ENCODE data around the gene DAD1.
A peak's percentile ranks its signal among the peaks of the same experiment; 100 is the strongest.

DAD1 gene

DNA sequence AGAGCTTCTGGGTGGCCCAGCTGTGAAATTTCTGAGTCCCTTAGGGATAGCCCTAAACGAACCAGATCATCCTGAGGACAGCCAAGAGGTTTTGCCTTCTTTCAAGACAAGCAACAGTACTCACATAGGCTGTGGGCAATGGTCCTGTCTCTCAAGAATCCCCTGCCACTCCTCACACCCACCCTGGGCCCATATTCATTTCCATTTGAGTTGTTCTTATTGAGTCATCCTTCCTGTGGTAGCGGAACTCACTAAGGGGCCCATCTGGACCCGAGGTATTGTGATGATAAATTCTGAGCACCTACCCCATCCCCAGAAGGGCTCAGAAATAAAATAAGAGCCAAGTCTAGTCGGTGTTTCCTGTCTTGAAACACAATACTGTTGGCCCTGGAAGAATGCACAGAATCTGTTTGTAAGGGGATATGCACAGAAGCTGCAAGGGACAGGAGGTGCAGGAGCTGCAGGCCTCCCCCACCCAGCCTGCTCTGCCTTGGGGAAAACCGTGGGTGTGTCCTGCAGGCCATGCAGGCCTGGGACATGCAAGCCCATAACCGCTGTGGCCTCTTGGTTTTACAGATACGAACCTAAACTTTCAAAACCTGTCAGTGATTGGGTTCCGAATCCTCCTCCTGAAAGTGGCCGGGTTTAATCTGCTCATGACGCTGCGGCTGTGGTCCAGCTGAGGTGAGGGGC is 38.9 kb downstream of the DAD1 start:
- peak; percentile 83 for DNase-seq

DNA sequence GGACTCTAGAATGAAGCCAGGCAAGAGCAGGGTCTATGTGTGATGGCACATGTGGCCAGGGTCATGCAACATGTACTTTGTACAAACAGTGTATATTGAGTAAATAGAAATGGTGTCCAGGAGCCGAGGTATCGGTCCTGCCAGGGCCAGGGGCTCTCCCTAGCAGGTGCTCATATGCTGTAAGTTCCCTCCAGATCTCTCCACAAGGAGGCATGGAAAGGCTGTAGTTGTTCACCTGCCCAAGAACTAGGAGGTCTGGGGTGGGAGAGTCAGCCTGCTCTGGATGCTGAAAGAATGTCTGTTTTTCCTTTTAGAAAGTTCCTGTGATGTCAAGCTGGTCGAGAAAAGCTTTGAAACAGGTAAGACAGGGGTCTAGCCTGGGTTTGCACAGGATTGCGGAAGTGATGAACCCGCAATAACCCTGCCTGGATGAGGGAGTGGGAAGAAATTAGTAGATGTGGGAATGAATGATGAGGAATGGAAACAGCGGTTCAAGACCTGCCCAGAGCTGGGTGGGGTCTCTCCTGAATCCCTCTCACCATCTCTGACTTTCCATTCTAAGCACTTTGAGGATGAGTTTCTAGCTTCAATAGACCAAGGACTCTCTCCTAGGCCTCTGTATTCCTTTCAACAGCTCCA is 39.6 kb downstream of the DAD1 start:
- no peak for DNase-seq

DNA sequence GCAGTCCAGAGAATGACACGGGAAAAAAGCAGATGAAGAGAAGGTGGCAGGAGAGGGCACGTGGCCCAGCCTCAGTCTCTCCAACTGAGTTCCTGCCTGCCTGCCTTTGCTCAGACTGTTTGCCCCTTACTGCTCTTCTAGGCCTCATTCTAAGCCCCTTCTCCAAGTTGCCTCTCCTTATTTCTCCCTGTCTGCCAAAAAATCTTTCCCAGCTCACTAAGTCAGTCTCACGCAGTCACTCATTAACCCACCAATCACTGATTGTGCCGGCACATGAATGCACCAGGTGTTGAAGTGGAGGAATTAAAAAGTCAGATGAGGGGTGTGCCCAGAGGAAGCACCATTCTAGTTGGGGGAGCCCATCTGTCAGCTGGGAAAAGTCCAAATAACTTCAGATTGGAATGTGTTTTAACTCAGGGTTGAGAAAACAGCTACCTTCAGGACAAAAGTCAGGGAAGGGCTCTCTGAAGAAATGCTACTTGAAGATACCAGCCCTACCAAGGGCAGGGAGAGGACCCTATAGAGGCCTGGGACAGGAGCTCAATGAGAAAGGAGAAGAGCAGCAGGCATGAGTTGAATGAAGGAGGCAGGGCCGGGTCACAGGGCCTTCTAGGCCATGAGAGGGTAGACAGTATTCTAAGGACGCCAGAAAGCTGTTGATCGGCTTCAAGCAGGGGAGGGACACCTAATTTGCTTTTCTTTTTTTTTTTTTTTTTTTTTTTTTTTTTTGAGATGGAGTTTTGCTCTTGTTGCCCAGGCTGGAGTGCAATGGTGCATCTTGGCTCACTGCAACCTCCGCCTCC is 40.9 kb downstream of the DAD1 start:
- no peak for DNase-seq

DNA sequence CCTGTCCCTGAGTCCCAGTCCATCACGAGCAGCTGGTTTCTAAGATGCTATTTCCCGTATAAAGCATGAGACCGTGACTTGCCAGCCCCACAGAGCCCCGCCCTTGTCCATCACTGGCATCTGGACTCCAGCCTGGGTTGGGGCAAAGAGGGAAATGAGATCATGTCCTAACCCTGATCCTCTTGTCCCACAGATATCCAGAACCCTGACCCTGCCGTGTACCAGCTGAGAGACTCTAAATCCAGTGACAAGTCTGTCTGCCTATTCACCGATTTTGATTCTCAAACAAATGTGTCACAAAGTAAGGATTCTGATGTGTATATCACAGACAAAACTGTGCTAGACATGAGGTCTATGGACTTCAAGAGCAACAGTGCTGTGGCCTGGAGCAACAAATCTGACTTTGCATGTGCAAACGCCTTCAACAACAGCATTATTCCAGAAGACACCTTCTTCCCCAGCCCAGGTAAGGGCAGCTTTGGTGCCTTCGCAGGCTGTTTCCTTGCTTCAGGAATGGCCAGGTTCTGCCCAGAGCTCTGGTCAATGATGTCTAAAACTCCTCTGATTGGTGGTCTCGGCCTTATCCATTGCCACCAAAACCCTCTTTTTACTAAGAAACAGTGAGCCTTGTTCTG is 41.6 kb downstream of the DAD1 start:
- DNase-seq: no peak

DNA sequence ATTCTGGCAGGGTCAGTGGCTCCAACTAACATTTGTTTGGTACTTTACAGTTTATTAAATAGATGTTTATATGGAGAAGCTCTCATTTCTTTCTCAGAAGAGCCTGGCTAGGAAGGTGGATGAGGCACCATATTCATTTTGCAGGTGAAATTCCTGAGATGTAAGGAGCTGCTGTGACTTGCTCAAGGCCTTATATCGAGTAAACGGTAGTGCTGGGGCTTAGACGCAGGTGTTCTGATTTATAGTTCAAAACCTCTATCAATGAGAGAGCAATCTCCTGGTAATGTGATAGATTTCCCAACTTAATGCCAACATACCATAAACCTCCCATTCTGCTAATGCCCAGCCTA is 42.3 kb downstream of the DAD1 start:
- DNase-seq: no peak

DNA sequence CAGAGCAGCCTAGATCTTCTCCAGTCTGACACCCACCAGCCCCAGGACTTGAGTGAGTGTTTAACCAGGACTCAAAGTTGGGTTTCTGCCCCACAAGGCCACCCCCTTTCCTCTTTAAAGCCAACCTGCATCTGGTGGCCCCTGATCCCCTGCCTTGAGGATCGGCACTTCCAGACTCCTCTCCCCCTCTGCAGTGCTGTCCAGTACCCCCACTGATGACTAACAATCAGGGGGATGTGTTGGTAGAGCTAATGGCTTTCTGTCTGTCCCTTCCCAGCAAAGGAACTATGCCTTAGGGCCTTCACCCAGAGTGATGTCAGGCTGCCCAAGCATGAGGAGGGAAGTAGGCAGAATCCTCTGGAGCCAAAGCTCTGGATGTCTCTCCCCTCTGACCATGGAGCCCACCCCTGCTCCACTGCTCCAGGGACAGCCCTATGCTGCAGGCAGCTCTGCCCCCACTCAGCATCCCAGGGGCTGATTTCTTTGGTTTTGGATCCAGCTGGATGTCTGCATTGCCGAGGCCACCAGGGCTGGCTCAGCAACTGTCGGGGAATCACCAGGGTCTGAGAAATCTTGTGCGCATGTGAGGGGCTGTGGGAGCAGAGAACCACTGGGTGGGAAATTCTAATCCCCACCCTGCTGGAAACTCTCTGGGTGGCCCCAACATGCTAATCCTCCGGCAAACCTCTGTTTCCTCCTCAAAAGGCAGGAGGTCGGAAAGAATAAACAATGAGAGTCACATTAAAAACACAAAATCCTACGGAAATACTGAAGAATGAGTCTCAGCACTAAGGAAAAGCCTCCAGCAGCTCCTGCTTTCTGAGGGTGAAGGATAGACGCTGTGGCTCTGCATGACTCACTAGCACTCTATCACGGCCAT is 42.9 kb downstream of the DAD1 start:
- DNase-seq: peak; percentile 73

DNA sequence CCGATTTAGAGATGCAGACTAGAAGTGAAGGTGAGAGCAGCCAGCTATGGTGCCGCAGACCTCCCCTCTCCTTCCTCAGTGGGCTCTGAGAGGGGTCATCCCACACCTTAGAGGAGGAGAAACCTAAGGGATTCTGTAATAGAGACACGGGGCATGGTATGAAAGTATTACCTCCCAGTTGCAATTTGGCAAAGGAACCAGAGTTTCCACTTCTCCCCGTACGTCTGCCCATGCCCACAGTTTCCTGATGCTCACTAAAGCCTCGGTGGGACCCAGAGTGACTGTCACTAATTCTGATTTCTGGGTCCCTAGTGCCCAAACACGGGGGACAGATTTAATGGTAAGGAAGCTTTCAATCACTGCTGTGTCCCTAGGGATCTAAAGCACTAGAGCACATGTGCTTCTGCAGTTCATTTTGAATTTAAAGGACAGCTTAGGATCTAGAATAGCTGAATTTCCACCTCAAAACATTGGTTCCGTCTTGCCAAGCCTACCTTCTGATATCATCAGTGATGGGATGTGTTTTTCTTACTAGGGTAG is 44.1 kb downstream of the DAD1 start:
- peak; percentile 47 for DNase-seq

DNA sequence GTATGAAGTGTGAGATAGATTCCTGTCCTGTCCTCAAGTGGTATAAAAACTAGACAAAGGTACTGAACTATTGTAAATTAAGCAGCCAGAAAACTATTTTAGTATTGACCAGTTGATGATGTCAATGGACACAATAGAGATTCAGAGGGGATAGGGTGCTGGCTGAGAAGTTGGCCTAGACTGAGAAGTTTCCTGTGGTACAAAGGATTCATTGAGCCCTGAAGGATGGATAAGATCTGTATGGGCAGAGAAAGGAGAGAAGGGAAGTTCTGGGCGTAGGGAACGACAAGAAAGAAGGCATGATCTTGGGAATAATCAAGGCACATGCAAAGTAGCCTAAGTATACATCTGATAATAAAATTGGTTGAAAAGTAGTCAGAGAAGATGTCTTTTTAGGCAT is 44.6 kb downstream of the DAD1 start:
- no peak for DNase-seq

DNA sequence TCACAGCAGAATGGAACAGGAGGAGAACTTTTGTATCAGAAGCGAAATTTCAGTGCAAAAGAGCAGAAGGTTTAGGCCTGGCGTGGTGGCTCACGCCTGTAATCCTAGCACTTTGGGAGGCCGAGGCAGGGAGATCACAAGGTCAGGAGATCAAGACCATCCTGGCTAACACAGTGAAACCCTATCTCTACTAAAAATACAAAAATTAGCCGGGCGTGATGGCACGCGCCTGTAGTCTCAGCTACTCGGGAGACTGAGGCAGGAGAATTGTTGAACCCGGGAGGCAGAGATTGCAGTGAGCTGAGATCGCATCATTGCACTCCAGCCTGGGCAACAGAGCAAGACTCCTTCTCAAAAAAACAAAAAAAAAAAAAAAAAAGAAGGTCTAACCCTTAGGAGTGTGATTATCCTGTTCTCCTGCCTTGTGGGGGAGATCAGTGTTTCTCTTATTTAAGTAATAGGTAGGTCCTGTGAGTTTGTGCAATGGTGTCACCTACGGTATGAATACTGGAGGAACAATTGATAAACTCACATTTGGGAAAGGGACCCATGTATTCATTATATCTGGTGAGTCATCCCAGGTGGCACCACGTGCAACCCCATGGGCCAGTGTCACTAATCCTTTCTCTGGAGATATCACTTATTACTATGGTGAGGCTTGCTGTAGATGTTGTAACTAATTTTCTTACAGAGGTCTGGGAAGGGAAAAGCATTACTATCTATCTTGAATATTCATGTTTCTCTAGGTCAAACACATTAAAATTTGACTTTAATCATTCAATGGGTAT is 45.3 kb downstream of the DAD1 start:
- peak; percentile 54 for DNase-seq

DNA sequence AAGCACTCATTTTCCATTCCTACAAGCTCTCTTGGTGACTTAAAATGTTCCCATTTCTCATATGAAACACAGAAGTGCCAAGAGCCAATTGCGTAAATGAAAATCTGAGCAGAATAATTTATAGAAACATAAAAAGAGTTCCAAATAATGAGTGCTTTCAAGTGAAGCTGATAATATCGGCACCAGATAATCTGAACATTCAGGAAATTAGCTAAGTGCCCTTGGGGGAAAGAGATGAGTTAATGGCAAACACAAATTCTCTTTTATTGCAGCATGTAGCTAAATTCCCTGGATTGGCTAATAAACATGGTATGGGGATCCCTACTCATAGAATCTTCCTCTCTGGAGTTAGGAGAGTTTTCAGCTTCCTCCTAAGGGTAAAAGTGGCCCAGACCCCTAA is 46.7 kb downstream of the DAD1 start:
- DNase-seq: no peak

DNA sequence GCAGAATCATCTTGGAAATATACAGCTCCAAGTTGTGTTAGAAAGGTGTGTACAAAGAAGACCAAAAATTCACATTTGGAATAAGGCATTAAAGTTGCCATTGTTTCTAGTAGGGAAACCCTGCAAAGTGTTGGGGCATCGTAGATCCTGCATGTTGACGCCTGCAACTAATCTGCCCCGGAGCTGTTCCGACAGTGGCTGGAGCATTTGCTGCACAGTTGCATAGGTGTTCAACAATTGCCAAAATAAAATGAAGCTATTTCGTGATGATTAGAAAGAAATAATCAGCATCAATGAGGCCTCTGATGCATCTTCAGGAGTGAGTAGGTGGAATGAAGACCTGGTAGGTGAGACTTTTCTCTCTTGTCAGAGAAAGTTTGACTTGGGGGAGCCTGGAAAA is 47.3 kb downstream of the DAD1 start:
- DNase-seq: peak; percentile 28

DNA sequence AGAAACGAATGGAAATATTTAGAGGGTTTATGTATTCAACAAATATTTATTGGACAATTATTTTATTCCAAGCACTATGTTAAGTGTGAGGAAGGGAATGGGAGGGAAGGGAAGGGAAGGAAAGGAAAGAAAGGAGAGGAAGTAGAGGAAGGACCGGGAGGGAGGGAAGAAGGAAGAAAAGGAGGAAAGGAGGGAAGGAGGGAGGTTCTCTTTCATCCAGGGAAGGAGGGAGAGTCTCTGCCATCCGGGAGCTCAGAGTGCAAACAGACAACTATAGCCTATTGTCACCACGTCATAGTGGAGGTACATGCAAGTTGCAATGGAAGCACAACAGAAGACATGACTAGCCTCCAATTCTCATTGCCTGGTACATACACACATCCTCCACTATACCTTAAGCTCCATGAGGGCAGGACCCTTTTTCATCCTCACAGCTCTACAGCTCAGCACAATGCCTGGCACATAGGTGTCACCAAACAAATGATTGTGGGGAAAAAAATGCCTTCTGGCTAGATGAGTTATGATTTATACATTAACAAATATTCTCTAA is 48.1 kb downstream of the DAD1 start:
- DNase-seq: peak; percentile 20

DNA sequence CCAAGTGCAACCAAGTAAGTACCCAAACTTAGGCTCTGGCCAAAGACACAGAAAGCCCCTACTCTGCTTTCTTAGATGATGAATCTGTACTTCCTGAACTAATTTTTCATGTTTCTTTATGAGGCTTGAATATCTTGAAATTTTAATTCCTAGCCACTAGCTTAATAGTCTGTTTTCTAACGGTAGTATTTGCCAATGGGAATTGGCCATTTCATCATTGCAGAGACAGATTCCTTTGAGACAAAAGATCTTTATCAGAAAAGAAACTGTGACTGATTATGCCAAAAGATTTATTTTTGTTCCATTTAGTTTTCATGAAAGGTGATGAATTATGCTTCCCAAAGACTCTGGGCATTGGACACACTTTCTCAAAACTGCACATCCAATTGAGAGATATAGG is 48.7 kb downstream of the DAD1 start:
- DNase-seq: no peak

DNA sequence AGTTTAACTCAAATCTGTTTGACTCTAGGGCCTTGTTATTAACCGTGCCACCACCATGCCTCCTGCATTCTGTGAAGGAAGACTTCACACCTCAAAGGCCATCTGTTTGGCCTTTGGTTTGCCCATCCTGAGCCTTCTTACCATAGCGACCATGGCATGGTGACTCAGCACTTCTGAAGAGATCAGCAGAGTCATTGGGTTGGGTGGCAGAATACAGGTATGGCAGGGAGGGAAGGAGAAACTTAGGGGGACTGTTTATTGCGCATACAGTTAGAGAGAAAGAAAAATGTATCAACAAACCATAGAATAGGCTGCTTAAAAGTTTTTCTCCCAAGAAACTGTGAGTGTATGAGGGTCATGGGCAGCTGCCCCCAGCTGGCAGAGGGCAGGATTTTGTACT is 49.2 kb downstream of the DAD1 start:
- DNase-seq: peak; percentile 58

DNA sequence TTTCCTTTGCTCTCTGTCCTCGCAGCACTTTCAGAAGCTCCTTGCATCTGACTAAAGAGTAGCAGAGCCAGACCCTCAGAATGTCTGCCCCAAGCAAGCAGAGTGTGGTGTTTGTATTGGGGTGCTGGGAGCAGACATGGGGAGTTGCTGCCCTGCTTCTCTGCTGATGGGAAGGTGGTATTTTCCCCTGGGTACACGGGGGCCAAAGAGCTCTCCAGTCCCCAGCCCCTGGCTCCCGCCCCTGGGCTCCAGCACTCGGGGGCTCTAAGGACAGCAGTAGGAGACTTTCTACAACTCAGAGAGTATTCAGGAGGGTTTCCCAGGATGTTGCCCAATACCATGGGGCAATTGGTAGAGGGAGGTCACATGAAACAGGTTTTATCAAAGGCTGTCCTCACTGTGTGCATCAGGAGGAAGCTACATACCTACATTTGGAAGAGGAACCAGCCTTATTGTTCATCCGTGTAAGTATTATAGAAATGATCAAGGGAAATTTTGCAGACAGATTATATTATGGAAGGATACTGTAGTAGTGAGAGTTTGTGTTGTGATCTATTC is 50.3 kb downstream of the DAD1 start:
- DNase-seq: peak; percentile 18

DNA sequence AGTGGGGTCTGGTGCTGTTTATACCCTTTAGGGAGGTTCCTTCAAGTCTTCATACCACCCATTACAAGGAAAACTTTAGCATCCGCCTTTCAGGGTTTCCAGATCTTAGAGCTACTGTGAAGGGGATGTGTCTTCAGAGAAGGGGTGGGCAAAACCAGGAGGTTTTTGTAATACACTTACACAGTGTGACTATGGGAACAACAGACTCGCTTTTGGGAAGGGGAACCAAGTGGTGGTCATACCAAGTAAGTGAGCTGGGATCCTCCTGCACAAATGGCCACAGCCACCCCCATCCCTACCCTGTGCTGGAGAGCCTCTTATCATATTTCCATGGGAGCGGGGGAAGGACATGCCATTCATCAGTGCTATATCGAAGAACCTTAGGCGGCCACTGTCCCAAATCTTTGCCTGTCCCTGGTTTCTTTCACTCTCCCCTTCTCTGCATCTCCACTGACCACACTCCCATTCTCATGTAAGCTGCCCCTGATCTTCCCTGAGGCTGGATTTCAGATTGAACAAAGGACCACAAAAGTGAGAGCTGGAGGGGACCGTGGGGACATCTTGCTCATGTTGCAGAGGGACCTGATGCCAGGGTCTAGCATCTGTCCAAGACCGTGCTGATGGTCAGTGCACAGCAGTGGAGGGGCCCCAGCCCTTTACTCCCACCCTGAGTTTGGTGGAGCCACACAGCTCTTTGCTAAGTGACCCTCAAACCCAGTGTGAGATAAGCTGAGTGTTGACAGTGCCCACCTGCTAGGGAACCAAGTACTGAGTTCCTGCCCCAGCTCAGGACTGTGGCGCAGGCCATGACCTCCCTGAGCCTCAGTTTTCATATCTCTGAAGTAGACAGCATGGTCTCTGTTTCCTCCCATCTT is 51.4 kb downstream of the DAD1 start:
- DNase-seq: no peak

DNA sequence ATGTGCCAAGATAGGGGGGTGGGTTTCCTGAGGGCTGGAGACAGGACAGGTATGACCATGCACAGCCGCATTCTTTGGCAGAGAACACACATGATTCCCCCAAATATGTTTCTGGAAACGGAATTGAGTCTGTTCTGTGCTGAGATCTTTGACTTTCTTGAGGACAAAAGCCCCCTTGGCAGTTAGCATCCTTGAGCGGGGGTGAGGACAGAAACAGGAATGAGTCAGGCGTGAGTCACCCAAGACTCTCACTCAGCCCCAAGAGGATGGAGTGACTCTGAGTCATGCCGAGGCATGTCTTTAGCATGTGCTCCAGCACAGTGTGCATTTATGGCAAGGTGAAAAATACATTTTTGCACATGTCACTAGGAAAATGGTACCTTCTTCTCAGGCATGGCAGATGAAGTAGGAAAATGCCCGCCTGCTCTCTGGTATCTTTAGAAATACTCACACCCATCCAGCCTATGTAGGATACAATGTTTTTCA is 52.1 kb downstream of the DAD1 start:
- DNase-seq: peak; percentile 93

DNA sequence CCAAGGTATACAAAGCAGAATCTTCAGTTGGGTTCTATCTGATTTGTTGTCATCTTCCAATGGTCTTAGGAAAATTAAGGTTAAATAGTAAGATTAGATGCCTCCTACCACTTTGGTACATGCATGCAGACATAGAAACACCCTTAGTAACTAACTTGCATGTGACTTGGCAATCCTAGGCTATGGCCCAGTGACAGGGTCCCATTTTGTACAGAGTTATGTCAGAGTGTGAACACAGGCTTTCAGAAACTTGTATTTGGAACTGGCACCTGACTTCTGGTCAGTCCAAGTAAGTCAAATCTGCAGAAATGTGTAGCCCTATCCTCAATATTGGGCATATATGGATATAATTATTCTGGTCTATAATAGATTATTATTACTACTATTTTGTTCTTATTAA is 53.1 kb downstream of the DAD1 start:
- DNase-seq: peak; percentile 33

DNA sequence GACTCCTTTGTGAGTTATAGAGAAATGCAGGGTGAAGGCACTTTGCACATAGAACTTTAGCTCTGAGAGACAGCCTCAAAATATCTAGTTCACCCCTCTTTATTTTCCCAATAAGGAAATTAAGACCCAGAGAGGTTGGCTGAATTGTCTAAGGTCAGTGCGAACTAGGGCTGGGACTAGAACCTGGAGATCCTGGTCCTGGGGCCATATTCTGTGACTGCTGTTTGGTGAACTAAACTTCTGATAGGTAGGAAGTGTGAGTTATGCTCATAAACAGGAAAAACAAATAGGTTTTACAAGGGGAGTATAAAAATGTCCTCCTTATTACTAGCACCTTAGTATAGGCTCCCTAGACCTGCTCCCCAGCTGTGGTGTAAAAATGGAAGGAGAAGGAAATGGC is 53.9 kb downstream of the DAD1 start:
- DNase-seq: no peak

DNA sequence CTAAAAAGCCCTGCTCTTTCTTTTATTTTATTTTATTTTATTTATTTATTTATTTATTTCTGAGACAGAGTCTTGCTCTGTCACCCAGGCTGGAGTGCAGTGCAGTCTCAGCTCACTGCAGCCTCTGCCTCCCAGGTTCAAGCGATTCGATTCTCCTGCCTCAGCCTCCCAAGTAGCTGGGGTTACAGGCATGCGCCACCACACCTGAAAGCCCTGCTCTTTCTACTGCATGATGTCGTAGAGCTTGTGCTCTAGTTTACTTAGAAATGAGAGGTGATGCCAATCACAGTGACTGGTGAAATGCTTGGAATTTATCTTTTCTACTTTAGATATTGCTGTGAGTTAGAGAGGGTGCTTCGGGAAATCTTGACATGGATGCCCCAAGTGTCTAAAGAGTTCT is 54.5 kb downstream of the DAD1 start:
- DNase-seq: peak; percentile 35

Measured in stimulated activated CD4-positive, alpha-beta T cell treated with anti-CD3 and anti-CD28 coated beads, Interleukin-15, amount 100 ng/mL, for 24 hours (primary cell).